Inflammatory macrophage treated with lipopolysaccharide for 1 hour (primary cell): ENCODE results near the gene CAPN10.

Source experiments
- DNase-seq, 2 donors: peaks; one replicate each; pipeline ENCODE4 v3.0.0-alpha.2; 2020 to 2022

Gene CAPN10

GRCh38 chr2:240564561-240565332, 21.8 kb upstream of the CAPN10 start:
- no peak for DNase-seq

- DNase-seq = peak; percentile 84 to 85
Observed at GRCh38 chr2:240565333-240566202, 21.0 kb upstream of the CAPN10 start.

- peak; percentile 78 to 92 for DNase-seq
Observed at GRCh38 chr2:240566203-240567136, 20.1 kb upstream of the CAPN10 start.

- no peak for DNase-seq
Observed at GRCh38 chr2:240567137-240567871, 19.2 kb upstream of the CAPN10 start.

- DNase-seq = peak; percentile 12 to 36
Observed at GRCh38 chr2:240567872-240568677, 18.5 kb upstream of the CAPN10 start, which contains the start of gene RNPEPL1. Gene RNPEPL1, plus strand, starts transcription at chr2:240568484. Its CDS starts 103 bp downstream, at chr2:240568587.

- DNase-seq = peak in 1 of 2 donors; percentile 29
Observed at GRCh38 chr2:240568678-240569522, 17.6 kb upstream of the CAPN10 start.

- no peak for DNase-seq
Observed at GRCh38 chr2:240569523-240569997, 17.0 kb upstream of the CAPN10 start.

- DNase-seq = no peak
Observed at GRCh38 chr2:240569998-240570530, 16.5 kb upstream of the CAPN10 start.

- no peak for DNase-seq
Observed at GRCh38 chr2:240570531-240571313, 15.8 kb upstream of the CAPN10 start.

- no peak for DNase-seq
Observed at GRCh38 chr2:240571314-240571973, 15.1 kb upstream of the CAPN10 start.

- no peak for DNase-seq
Observed at GRCh38 chr2:240572141-240573031, 14.1 kb upstream of the CAPN10 start.

GRCh38 chr2:240573071-240573515, 13.4 kb upstream of the CAPN10 start:
- no peak for DNase-seq

GRCh38 chr2:240573516-240574385, 12.8 kb upstream of the CAPN10 start:
- DNase-seq = no peak

GRCh38 chr2:240574386-240575100, 12.0 kb upstream of the CAPN10 start:
- no peak for DNase-seq
